OCI-M2 (cell line): ENCODE measurements around the gene IMPDH1.

ENCODE experiments used
- DNase-seq: peaks from one replicate; lab custom pipeline; 2025; ENCODE audit not compliant: unreplicated experiment; lab: John Stamatoyannopoulos, UW

IMPDH1 gene

GRCh38 chr7:128405471-128406313 is 4.1 kb downstream of the IMPDH1 start:
- DNase-seq: no peak

- no peak for DNase-seq
These were observed 4.8 kb downstream of the IMPDH1 start for GRCh38 chr7:128404886-128405470.

DNA sequence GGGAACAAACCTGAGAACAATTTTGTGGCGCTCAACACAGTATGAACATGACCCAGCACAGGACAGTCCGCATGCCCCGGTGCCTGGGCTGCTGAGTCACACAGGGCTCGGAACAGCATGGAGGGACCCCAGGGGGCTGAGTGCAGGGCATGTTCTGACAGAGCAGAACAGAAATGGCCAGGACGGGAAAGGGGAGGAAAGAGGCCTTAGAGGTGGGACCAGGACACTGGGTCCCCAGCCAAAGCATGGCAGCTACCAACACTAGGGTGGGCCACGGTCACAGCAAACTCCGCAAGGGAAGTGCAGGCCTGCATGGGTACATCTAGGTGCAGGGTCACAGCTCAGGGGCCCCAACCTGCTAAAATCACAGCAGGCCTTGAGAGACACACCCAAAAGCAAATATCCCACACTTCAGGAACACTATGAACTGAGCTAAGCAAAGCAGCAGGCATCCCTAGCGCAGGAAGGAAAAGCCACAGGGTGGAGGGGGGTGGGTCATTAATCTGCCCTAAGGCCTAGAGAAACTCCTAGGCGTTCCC is 5.6 kb downstream of the IMPDH1 start:
- DNase-seq: no peak

- DNase-seq: no peak
These were observed 6.1 kb downstream of the IMPDH1 start for GRCh38 chr7:128403676-128404075.

DNA sequence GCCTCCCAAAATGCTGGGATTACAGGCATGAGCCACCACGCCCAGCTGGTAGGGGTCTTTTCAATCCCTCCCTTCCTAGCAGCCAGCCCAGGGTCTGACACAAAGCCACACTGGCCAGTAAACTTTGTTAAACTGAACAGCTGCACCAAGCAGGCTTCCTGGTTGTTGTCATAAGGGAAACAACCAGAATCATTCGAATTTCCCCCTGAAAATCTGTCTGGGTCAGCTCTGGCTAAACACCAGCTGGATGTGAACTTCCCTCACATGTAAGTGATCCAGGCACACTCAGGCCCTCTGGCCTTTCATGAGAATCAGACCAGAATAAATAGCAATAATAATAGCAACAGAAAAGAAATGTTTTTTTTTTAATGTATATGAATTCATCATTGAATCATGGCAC is 7.4 kb downstream of the IMPDH1 start:
- no peak for DNase-seq

DNA sequence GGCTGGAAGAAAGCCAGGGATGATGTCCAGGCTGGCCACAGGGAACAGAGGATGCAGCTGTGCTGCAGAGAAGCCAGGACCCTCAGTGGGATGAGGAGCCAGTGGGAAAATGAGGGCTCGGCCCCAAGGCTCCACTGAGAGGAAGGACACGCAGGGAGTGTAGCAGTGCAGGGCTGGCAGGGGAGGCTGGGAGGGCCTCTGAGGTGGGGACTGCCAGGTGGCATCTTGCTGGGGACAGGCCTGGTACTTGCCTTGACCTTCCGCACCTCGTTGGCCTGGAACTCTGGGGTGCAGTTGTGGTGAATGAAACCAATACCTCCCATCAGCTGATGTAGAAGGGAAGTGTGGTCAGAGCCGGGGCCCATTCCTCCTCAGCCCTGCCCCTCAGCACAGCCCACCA is 9.2 kb downstream of the IMPDH1 start:
- DNase-seq: no peak

DNA sequence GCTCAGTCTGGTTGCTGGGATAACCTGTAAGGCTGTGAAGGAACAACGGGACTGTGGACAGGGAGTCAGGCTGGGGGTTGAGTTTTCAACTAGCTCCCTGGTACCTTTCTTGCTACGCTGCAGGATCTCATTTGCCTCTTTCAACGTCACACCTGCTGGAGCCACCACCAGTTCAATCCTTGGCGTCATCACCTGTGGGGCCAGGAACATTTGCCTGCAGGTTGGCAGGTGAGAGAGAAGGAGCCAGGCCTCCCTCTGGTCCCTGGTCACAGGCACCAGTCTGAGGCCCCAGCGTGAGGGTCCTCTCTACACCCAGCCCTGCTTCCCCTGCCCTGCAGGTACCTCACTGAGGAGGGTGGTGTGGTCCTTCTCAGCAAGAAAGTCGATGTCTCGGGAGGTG is 9.8 kb downstream of the IMPDH1 start:
- no peak for DNase-seq

- DNase-seq: no peak
These were observed 11.0 kb downstream of the IMPDH1 start for GRCh38 chr7:128398841-128399135.

DNA sequence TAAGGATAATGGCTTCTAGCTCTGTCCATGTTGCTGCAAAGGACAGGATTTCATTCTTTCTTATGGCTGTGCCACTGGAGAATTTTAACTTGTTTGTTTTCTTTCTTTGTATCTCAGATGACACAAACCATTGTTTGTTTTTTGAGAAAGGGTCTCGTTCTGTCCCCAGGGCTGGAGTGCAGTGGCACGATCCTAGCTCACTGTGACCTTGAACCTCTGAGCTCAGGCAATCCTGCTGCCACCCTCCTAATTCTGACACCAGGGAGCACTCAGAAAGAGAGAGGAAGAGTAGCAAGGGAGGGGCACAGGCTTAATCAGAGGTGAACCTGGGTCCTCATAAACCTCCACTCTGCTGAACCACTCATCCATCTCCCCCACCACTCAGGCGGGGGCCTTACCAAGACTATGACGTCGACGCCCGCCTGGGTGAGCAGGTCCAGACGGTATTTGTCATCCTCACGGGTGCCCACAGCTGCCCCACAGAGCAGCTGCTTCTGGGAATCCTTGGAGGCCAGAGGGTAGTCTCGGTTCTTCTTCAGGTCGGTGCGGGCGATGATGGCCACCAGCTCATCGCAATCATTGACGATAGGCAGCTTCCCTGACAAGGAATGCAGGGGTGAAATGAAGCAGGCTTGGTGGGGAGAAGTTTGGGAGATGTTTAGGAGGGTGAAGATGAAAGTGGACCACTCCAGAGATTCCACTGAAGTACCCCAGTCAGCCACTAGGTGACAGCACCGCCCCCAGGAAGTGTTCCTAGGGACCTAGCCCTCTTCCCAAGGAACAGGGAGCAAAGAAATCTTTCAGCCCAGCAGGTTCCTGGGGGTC is 11.6 kb downstream of the IMPDH1 start:
- DNase-seq: no peak

DNA sequence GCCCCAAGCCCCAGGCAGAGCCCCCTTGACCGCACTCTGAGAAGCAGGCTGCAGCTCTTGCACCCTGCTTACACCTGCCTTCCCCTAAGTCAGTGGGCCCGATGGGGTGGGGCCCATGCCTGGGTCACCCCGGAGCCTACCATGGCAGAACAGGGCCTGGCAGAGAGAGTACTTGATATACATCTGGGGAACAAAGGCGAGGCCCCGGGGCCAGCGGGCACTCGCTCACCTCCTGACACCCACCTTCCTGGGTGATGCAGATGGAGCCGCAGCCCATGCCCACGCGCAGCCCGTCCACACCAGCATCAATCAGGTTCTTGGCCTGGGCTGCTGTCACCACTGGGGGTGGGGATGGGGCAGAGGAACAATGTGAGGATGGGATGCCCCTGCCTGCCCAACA is 13.4 kb downstream of the IMPDH1 start:
- no peak for DNase-seq

DNA sequence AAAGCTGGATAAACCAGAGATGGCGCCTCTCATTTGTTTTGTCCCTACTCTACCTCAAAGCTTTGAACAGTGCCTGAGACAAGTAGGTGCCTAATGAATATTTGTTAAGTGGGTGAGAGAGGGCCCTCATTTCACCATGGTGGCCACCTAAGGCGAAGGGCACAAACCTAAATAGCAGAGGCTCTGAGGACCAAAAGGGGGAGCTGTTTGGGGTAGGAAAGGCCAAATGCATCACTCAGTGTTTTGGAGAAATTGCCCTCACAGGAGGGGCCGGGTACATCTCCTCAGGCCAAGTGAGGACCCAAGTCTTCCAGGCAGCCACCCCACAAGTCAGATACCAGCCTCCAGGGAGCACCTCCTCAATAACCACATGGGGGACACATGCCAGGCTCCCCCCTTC is 14.0 kb downstream of the IMPDH1 start:
- no peak for DNase-seq

GRCh38 chr7:128394904-128395496 is 14.8 kb downstream of the IMPDH1 start:
- no peak for DNase-seq

GRCh38 chr7:128393526-128394330 is 16.1 kb downstream of the IMPDH1 start:
- DNase-seq: no peak

- DNase-seq: no peak
These were observed 17.1 kb downstream of the IMPDH1 start for GRCh38 chr7:128392446-128393327.

DNA sequence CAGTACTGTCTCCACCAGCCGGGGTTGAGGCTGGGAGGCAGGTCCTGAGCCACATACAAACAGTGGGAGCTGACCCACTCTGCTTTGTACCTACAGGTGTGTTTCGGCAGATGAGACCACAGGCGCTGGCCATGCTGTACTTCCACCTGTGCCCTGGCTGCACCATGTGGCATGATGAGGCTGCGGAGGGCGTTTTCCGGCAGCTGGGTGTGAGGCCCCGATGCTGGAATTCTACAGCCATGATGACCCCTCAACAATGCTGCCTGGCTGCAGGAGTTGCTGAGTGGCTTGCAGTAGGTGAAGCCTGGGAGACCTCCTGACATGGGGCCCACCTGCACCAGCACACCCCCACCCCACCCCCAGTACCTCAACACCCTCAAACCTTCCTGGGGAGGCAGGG is 18.0 kb downstream of the IMPDH1 start:
- no peak for DNase-seq

DNA sequence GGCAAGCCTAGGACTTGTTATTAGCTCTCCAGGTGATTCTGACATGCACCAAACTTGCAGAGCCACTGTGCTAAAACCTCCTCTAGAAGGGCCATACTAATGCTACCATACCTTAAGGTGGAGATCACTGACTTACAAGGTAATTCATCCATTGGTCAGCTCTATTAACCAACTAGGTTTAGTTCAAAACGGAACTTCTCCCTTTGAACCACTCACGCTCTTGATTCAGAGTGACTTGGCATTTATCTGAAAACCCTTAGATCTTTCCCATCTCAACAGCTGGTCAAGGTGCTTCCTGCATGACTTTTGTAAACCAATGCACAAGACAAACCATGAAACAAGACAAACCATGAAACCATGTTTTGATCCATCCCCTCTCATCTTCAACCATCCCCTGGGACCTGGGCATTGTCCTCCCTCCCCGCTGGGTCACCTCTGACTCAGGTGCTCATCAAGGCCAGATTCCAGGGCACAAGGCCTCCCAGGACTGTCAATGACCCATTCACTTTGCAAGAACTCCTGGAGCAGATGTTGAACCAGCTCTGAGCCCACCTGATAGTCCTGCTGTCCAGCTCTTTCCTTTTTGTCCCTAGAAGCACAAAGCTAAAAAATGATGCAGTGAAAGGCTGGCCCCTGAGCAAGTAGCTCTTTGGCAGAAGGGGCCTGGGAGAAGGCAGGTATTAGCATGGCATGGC is 18.8 kb downstream of the IMPDH1 start:
- no peak for DNase-seq

GRCh38 chr7:128389618-128390329 is 20.0 kb downstream of the IMPDH1 start:
- DNase-seq: no peak

DNA sequence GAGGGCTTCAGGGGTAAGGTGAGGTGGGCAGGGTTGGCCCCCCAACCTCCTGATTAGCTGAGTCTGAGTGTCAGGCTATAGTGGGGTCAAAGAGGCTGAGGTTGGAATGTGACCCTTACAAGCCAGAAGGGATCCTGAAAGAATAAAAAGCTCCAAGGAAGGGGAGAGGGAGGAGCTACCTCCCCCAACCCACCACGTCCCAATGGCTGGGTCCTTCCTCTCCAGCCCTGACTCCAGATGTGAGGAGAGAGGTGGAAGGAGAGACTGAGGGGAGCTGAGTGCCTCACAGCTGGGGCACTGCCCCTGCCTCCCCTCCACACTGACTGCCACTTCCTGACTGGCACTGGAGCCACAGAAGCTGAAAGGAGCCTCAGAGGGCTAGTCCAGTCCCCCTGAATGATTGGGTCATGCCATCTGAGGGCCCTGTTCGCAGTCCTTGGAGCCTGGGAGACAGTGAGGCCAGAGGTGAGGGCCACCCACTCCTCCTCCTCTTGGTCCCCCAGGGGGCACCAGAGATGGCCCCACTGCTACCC is 20.6 kb downstream of the IMPDH1 start:
- DNase-seq: no peak
